Right ventricle myocardium superior (tissue), 1 donor: ENCODE data around the gene COPS2. TPM values are rescaled to one million over a fixed set of nuclear protein-coding genes. Genes with fewer than 3 reads are reported as not detected.
A peak's percentile ranks its signal among the peaks of the same experiment; 100 is the strongest.
"Not testable (repeated sequence)": the region's sequence is repeated elsewhere in the genome, so short reads cannot be mapped to it uniquely, and the experiment has no call there.

Experiments used
- ATAC-seq: fragments of 200-7000 bp; cut with Tn5 transposase; one replicate; pipeline ENCODE4 v1.9.1; 2020; ENCODE audit warnings: mild to moderate bottlenecking; ENCODE audit not compliant: poor library complexity
- DNase-seq: peaks from one replicate; pipeline ENCODE4 v3.0.0-alpha.2; 2020
- intact Hi-C: fragments of 100-400 bp; cut with DNase I; formaldehyde crosslinking; loops from one replicate; pipeline ENCODE4 v1.11.2; 2022
- long read RNA-seq: library from polyadenylated mRNA; unstranded; transcript quantifications from one replicate; pipeline ENCODE4 v2.0.0, GENCODE V29; 2021
- total RNA-seq: library from RNA; stranded (reverse); fragmentation: NEBNext Ultra II Directional; extraction: Animal tissue kit (Norgen Biotek cat#: 25700); gene quantifications from one replicate; pipeline ENCODE4 v1.2.1, GENCODE V29; 2021
- donor health status: DM: no; HTN: yes; CAD: no; lungs with severe emphysema.

Gene COPS2
- total RNA-seq, result 82.4 TPM
- long read RNA-seq, full-length matches to known transcripts, result 118 of 125 reads
- long read RNA-seq, partial matches to known transcripts, result 3 of 125 reads
- long read RNA-seq, other reads (novel, unspliced or antisense), result 4 of 125 reads

DNA sequence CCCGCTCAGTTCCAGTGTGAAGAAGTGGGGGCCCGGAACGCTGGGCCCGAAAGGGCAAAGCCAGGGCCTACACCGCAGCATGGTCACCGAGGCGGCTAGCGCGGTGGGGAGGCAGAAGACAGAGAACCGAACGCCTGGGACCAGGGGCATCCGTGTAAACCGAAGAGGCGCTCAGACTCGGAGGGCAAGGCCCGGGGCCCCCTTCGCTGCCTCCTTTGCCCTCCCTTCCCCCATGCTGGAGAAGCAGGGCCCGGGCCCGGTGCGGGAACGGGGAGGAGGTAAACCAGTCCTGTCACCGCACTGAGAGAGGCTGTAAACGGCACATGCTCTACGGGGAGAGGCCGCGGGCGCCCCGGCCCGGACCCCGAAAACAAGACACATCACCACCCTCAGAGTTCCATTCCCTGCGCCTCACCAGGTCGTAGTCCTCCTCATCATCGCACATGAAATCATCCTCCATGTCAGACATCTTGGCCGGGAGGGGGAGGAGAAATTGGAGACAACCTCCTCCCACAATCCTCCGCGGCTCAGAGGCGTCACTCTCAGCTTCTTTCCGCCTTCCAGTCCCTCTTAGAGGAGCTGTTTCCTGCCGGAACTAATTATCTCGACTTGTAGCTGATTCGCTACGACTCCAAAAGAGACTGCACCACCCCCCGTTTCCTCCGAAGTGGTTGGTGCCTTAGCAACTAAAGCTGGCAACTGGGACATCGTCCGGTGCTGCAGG, at the start of gene COPS2:
TSS of gene COPS2 (minus strand) at position 490 of the 724 bp plus-strand sequence. CDS start at position 469, 21 bp downstream.
- peak; percentile 92 for DNase-seq
- intact Hi-C loops, result loop anchor here (5.0 to 10.0 kb wide), 2 partner anchors 278 to 470 kb away; partner anchors contain the start of genes DTWD1, EID1 and FAM227B
- peak; percentile 99 for ATAC-seq

DNA sequence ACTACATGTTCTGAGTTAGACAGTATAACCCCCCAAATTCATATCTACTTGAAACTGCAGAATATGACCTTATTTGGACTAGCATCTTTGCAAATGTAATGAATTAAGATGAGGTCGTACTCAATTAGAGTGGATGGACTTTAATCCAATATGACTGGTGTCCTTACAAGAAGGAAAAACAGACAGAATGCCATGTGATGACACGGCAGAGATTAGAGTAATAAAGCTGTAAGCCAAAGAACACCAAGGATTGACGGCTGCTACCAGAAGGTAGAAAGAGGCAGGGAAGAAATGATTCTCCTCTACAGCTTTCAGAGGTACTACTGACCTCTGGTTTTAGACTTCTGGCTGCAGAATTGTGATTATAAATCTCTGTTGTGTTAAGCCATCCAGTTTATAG, 44.9 kb upstream of the COPS2 start:
- no peak for DNase-seq
- intact Hi-C loops, result no loop called here
- ATAC-seq, result no peak

GRCh38 chr15:49199666-49200065, 44.3 kb upstream of the COPS2 start:
- no peak for ATAC-seq

DNA sequence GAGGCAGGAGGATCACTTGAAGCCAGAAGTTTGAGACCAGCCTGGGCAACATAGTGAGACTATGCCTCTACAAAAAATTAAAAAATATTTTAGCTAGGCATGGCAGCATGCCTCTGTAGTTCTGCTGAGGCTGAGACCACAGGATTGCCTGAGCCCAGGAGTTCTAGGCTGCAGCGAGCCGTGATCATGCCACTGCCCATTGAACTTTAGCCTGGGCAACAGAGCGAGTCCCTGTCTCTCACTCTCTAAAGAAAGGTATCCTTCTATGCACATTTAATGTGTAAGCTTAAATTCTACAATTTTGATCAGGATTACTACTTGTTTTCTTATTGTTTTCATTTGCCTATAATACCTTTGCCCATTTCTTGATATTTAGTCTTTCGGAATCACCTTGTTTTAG, 41.5 kb upstream of the COPS2 start:
- DNase-seq, result no peak
- ATAC-seq, result no peak
- intact Hi-C loops, result no loop called here

More at GRCh38 chr15:49199666-49200065, 44.3 kb upstream of the COPS2 start:
- intact Hi-C loops, result no loop called here
- DNase-seq, result no peak

DNA sequence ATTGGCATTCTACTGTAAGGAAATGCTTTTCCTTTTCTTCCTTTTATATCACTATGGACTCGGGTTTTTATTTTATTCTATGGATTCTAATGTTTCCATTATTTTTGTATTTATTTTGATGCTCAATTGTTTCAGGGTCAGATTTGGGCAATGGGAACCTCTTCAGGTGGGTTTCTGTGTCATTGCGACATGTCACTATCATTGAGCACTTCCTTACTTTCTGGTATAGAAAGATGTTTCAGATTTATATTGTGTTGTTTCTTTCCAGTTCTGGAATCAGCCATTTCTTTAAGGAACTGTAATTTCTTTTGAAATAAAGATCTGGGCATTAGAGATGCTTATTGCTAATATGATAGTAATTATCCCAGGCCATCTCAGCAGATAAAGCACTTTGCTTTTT, 36.5 kb upstream of the COPS2 start:
- DNase-seq, result no peak
- intact Hi-C loops, result no loop called here
- no peak for ATAC-seq

GRCh38 chr15:49190586-49190985, 35.2 kb upstream of the COPS2 start:
- DNase-seq (no peak), ATAC-seq (no peak)
- intact Hi-C loops, result no loop called here

DNA sequence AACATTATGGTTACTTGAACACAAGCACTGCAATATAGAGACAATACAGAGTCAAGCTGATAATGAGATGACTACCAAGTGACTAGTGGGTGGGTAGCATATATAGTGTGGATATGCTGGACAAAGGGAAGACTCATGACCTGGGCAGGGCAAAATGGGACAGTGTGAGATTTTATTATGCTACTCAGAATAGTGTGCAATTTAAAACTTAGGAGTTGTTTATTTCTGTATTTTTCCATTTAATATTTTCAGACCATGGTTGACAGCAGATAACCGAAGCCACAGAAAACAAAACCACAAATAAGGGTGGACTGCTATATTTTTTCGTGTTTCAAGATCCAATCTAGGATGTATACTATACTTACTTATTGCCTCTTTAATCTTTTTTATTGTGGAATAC, 34.2 kb upstream of the COPS2 start:
- DNase-seq, result no peak
- no peak for ATAC-seq
- intact Hi-C loops, result no loop called here

GRCh38 chr15:49188933-49189332, 33.5 kb upstream of the COPS2 start:
- ATAC-seq, result no peak
- intact Hi-C loops, result no loop called here

DNA sequence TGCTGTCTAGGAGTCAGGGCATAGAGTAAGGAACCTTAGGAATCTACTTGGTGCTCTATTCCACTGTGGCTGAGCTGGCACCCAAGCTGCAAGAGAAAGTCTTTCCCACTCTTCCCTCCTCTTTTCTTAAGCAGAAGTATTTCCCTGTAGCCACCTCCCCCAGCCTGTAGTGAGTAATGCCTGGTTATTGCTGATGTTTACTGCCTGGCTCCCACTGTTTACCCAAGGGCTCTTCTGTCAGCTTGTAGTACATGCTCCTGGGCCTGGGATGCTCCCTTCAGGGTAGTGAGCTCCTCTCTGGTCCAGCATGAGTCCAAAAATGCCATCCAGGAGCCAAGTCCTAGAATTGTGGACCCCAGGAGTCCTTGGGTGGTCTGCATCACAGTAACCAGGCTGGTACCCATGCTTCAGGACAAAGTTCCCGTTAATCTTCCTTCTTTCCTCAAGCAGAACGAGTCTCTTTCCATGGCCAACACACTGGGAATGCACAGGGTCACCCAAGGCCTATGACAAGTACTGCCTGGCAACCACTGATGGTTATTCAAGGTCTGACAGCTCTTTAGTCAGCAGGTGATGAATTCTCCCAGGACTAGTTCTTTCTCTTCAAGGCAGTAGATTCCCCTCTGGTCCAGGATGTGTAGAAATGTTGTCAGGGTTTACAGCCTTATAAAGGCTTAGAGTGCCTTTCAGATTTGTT, 32.3 kb upstream of the COPS2 start:
- intact Hi-C loops, result no loop called here
- DNase-seq (no peak), ATAC-seq (no peak)

More at GRCh38 chr15:49188933-49189332, 33.5 kb upstream of the COPS2 start:
- DNase-seq, result no peak

- intact Hi-C loops, result no loop called here
- DNase-seq, result no peak
Measured at GRCh38 chr15:49185473-49185872, 30.1 kb upstream of the COPS2 start.

GRCh38 chr15:49183741-49184140, 28.3 kb upstream of the COPS2 start:
- ATAC-seq, intact Hi-C loops, DNase-seq: not testable (repeated sequence)

More at GRCh38 chr15:49185473-49185872, 30.1 kb upstream of the COPS2 start:
- no peak for ATAC-seq

- intact Hi-C loops, result no loop called here
- DNase-seq (no peak), ATAC-seq (no peak)
Measured at GRCh38 chr15:49182128-49182527, 26.7 kb upstream of the COPS2 start.

GRCh38 chr15:49179433-49180190, 24.2 kb upstream of the COPS2 start:
- ATAC-seq (no peak), DNase-seq (no peak)
- intact Hi-C loops, result no loop called here

GRCh38 chr15:49178497-49178896, 23.1 kb upstream of the COPS2 start:
- intact Hi-C loops, result no loop called here
- DNase-seq (no peak), ATAC-seq (no peak)

GRCh38 chr15:49175582-49176397, 20.4 kb upstream of the COPS2 start:
- DNase-seq, ATAC-seq, intact Hi-C loops: not testable (repeated sequence)

- intact Hi-C loops, result no loop called here
- ATAC-seq (no peak), DNase-seq (no peak)
Measured at GRCh38 chr15:49174902-49175301, 19.5 kb upstream of the COPS2 start.

GRCh38 chr15:49171790-49172189, 16.4 kb upstream of the COPS2 start:
- ATAC-seq (no peak), DNase-seq (no peak)
- intact Hi-C loops, result no loop called here

- ATAC-seq (peak; percentile 99), DNase-seq (peak; percentile 89)
- intact Hi-C loops, result no loop called here
Measured at GRCh38 chr15:49169880-49170597, 14.6 kb upstream of the COPS2 start, which contains the start of gene GALK2. Gene GALK2 (plus strand): TSS chr15:49170247. CDS start chr15:49170323, 76 bp downstream.
